Neural progenitor cell (in vitro differentiated cells): ENCODE data around the gene RCL1. TPM values are rescaled to one million over a fixed set of nuclear protein-coding genes. Genes with fewer than 3 reads are reported as not detected.
"Not testable (repeated sequence)": the region's sequence is repeated elsewhere in the genome, so short reads cannot be mapped to it uniquely, and the experiment has no call there.

ENCODE experiments used
- DNase-seq: peaks from one replicate; pipeline ENCODE4 v3.0.0-alpha.2; 2016; ENCODE audit warnings: low spot score
- H2AFZ ChIP-seq: fragments of 200-600 bp; sonication (generic); replicated peaks from 2 replicates; pipeline ENCODE4 v1.6.1; 2016; ENCODE audit warnings: antibody characterized with exemption
- H3F3A ChIP-seq: fragments of 200-600 bp; sonication (generic); 2 replicates; pipeline ENCODE4 v1.6.1; 2016; ENCODE audit warnings: antibody characterized with exemption, low read depth
- H3K27ac ChIP-seq: fragments of 200-600 bp; sonication (generic); 2 replicates; pipeline ENCODE4 v1.5.1; 2016; ENCODE audit warnings: mild to moderate bottlenecking
- H3K27me3 ChIP-seq: fragments of 200-600 bp; sonication (generic); 2 replicates; pipeline ENCODE4 v1.6.1; 2016; ENCODE audit warnings: mild to moderate bottlenecking, moderate library complexity
- H3K36me3 ChIP-seq: fragments of 200-600 bp; sonication (generic); 2 replicates; pipeline ENCODE4 v1.5.1; 2016
- H3K4me1 ChIP-seq: fragments of 200-600 bp; sonication (generic); 2 replicates; pipeline ENCODE4 v1.6.1; 2016; ENCODE audit warnings: mixed run types
- H3K4me2 ChIP-seq: fragments of 200-600 bp; sonication (generic); 2 replicates; pipeline ENCODE4 v1.6.1; 2016
- H3K4me3 ChIP-seq: fragments of 200-600 bp; sonication (generic); 2 replicates; pipeline ENCODE4 v1.5.1; 2016
- H3K79me2 ChIP-seq: fragments of 200-600 bp; sonication (generic); 2 replicates; pipeline ENCODE4 v1.6.1; 2016; ENCODE audit warnings: low read depth
- H3K9ac ChIP-seq: fragments of 200-600 bp; sonication (generic); 2 replicates; pipeline ENCODE4 v1.6.1; 2016
- H3K9me3 ChIP-seq: fragments of 200-600 bp; sonication (generic); 2 replicates; pipeline ENCODE4 v1.5.1; 2016; ENCODE audit warnings: low read depth
- H4K20me1 ChIP-seq: fragments of 200-600 bp; sonication (generic); 2 replicates; pipeline ENCODE4 v1.6.1; 2016; ENCODE audit warnings: low read depth
- H3K27ac Mint-ChIP-seq: 3 replicates; pipeline ENCODE4 v1.8.0; 2021; ENCODE audit warnings: mixed read lengths
- H3K27me3 Mint-ChIP-seq: 2 replicates; pipeline ENCODE4 v1.8.0; 2022; ENCODE audit warnings: low read depth, mild to moderate bottlenecking, inconsistent platforms, moderate library complexity, mixed read lengths; ENCODE audit not compliant: insufficient read depth
- H3K36me3 Mint-ChIP-seq: 3 replicates; pipeline ENCODE4 v1.8.0; 2021; ENCODE audit warnings: mixed read lengths
- H3K4me1 Mint-ChIP-seq: 3 replicates; pipeline ENCODE4 v1.8.0; 2021; ENCODE audit warnings: mixed read lengths
- H3K4me3 Mint-ChIP-seq: 3 replicates; pipeline ENCODE4 v1.8.0; 2021; ENCODE audit warnings: mild to moderate bottlenecking, moderate library complexity, mixed read lengths
- H3K9me3 Mint-ChIP-seq: 3 replicates; pipeline ENCODE4 v1.8.0; 2020; ENCODE audit warnings: mixed read lengths
- EZH2 ChIP-seq: fragments of 200-600 bp; sonication (generic); IDR thresholded peaks from 2 replicates; pipeline ENCODE4 v1.6.1; 2017; ENCODE audit warnings: antibody characterized with exemption, mild to moderate bottlenecking, moderate library complexity
- EZH2phosphoT487 ChIP-seq: fragments of 200-600 bp; sonication (generic); IDR thresholded peaks from 2 replicates; pipeline ENCODE4 v1.6.1; 2017; ENCODE audit warnings: antibody characterized with exemption
- total RNA-seq: library from RNA; depleted of rRNA; stranded (reverse); fragments of >200 nt; gene quantifications from 2 replicates; pipeline ENCODE4 v1.2.3, GENCODE V29; 2015; ENCODE audit warnings: low replicate concordance
- TF ChIP-seq, protein P1 (sequence below): fragments of 200-600 bp; sonication (generic); IDR thresholded peaks from 2 replicates; pipeline ENCODE4 v1.5.1; 2017; ENCODE audit warnings: antibody characterized with exemption, mild to moderate bottlenecking

The RCL1 gene
- total RNA-seq, 1 donor from 2014 or later = 17.9 TPM

DNA sequence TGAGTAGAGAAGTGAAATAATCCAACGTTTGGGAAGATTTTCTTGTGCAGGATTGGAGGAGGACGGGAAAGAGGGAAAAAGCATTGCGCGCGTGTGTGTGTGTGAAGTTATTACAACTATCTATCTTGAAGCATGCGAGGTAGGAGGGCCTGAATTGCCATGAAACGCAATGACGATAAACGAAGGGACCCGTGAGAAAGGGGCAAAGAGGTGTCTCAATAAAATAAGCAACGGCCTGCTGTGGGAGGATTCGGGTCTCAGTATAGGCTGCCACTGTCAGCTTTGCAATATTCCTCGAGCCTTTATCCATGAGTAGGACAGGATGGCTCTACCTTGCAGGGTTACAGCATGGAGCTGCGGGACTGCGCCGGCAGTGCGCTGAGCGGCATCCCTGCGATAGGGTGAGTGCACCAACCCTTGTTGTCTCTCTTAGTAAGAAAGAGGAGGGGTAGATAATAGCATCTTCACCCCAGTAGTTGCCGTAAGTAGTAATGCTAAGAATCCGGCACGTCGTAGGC is 631 bp upstream of the RCL1 start:
- Mint-ChIP-seq H3K27ac (no peak overlapping the region), H3K9me3 (no peaks in the 10 kb centered on the region), H3K27me3 (peaks cover 4% of the 10 kb centered on the region), H3K4me3 (peak overlapping the region; percentile 95), H3K36me3 (no peaks in the 10 kb centered on the region), H3K4me1 (peaks cover 12% of the 10 kb centered on the region)
- H3K79me2 ChIP-seq = peaks cover 38% of the 10 kb centered on the region
- peak overlapping the region; percentile 69 for H3K4me2 ChIP-seq
- no peaks in the 10 kb centered on the region for H3K9me3 ChIP-seq
- DNase-seq = no peak
- H3K36me3 ChIP-seq = no peaks in the 10 kb centered on the region
- H3K9ac ChIP-seq = no peak overlapping the region
- TF ChIP-seq EZH2phosphoT487 (no peak), EZH2 (no peak)
- TF ChIP-seq, protein P1, sequence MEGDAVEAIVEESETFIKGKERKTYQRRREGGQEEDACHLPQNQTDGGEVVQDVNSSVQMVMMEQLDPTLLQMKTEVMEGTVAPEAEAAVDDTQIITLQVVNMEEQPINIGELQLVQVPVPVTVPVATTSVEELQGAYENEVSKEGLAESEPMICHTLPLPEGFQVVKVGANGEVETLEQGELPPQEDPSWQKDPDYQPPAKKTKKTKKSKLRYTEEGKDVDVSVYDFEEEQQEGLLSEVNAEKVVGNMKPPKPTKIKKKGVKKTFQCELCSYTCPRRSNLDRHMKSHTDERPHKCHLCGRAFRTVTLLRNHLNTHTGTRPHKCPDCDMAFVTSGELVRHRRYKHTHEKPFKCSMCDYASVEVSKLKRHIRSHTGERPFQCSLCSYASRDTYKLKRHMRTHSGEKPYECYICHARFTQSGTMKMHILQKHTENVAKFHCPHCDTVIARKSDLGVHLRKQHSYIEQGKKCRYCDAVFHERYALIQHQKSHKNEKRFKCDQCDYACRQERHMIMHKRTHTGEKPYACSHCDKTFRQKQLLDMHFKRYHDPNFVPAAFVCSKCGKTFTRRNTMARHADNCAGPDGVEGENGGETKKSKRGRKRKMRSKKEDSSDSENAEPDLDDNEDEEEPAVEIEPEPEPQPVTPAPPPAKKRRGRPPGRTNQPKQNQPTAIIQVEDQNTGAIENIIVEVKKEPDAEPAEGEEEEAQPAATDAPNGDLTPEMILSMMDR = no peak
- peaks cover 8% of the 10 kb centered on the region for H3K4me1 ChIP-seq
- no peaks in the 10 kb centered on the region for H3K27me3 ChIP-seq
- peaks cover 20% of the 10 kb centered on the region for H3F3A ChIP-seq
- H2AFZ ChIP-seq = peak overlapping the region; percentile 78
- H3K4me3 ChIP-seq = peak overlapping the region; percentile 74
- H3K27ac ChIP-seq = no peak overlapping the region
- H4K20me1 ChIP-seq = peaks cover 3% of the 10 kb centered on the region

DNA sequence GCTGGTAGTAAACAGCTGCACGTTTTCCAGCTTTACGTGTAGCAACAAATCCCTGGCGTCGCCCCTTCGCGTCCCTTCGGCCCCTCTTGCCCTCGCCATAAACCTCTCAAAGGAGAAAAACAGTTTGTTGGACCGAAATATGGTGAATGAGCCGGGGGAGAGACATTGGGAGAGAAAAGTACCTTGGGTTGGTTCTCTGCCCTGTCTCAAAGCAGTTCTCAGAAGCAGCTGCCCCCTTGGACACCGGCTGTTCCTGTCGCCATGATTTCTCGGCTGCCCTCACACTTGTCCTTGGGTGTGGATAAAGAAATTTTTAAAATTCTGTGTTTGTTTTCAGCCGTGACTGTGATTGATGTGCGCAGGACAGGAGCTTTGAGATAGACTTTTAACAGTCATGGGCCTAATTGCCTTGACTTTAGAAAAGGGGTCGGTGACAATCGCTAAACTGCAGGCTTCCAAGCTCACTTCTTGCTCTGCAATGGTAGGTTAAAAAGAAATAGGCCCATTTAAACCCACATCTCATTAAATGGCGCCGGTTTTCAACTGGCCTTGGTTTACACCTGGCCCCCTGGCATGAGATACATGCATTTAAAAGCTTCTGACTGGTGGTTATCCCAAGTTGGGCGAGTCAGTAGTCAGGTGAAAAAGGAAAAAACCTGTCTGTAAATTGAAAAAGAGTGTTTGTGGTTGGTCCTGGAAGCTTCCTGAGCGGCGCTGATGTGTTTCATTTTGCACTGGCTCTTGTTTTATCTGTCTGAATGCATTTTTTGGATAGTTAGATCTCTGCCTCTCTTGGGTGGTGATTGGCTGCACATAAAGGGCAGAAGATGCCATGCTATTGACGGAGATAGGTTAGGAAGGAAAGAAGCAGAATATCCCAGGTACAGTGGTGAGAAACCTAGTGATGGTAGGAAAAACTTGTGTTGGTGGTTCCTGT is 983 bp downstream of the RCL1 start:
- Histone ChIP-seq H3K79me2 (peaks cover 55% of the 10 kb centered on the region), H3K27me3 (no peaks in the 10 kb centered on the region), H4K20me1 (peaks cover 3% of the 10 kb centered on the region), H3K9me3 (no peaks in the 10 kb centered on the region), H3K36me3 (no peaks in the 10 kb centered on the region), H3K4me2 (peak overlapping the region; percentile 81), H2AFZ (peak overlapping the region; percentile 85), H3K27ac (no peak overlapping the region), H3F3A (peaks cover 33% of the 10 kb centered on the region), H3K4me3 (peak overlapping the region; percentile 74), H3K4me1 (peaks cover 21% of the 10 kb centered on the region), H3K9ac (peak overlapping the region; percentile 61)
- Mint-ChIP-seq H3K4me3 (peak overlapping the region; percentile 95), H3K27me3 (peaks cover 4% of the 10 kb centered on the region), H3K4me1 (peaks cover 17% of the 10 kb centered on the region), H3K9me3 (no peaks in the 10 kb centered on the region), H3K36me3 (no peaks in the 10 kb centered on the region), H3K27ac (no peak overlapping the region)
- no peak for DNase-seq
- no peak for TF ChIP-seq EZH2
- TF ChIP-seq, protein P1 = no peak

DNA sequence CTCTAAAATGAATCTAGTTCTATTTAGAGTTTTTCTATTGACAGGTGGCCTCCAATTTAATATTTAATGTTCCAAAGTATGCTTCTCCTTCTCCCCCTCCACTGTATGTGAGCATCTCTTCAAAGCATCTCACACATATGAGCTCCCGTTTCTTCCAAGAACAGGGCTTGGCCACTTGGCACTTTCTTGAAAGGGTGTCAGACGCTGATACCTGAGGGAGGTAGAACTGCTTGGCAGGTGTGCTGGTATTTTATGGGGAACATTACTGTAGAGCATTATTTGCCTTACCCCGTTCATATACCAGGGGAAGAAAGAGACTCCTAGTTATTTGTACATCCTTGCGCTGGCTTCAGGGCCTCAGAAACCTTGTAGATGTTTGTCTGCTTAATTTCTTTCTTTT is 1.9 kb downstream of the RCL1 start:
- H3K4me3 ChIP-seq = no peak overlapping the region
- H3K27me3 ChIP-seq = no peaks in the 10 kb centered on the region
- H3K79me2 ChIP-seq = peaks cover 63% of the 10 kb centered on the region
- no peak overlapping the region for H3K9ac ChIP-seq
- no peak overlapping the region for H3K27ac ChIP-seq
- H3K4me3 Mint-ChIP-seq = peak overlapping the region; percentile 95
- H3K9me3 ChIP-seq = no peaks in the 10 kb centered on the region
- no peaks in the 10 kb centered on the region for H3K36me3 ChIP-seq
- peak overlapping the region; percentile 81 for H3K4me2 ChIP-seq
- DNase-seq = no peak
- TF ChIP-seq EZH2 = no peak
- TF ChIP-seq, protein P1 = no peak
- no peak for TF ChIP-seq EZH2phosphoT487
- peaks cover 17% of the 10 kb centered on the region for H3K4me1 Mint-ChIP-seq
- H3F3A ChIP-seq = peaks cover 33% of the 10 kb centered on the region
- H3K36me3 Mint-ChIP-seq = no peaks in the 10 kb centered on the region
- H2AFZ ChIP-seq = no peak overlapping the region
- H3K27ac Mint-ChIP-seq = no peak overlapping the region
- peaks cover 3% of the 10 kb centered on the region for H4K20me1 ChIP-seq
- peaks cover 22% of the 10 kb centered on the region for H3K4me1 ChIP-seq
- no peaks in the 10 kb centered on the region for H3K9me3 Mint-ChIP-seq
- peaks cover 4% of the 10 kb centered on the region for H3K27me3 Mint-ChIP-seq

DNA sequence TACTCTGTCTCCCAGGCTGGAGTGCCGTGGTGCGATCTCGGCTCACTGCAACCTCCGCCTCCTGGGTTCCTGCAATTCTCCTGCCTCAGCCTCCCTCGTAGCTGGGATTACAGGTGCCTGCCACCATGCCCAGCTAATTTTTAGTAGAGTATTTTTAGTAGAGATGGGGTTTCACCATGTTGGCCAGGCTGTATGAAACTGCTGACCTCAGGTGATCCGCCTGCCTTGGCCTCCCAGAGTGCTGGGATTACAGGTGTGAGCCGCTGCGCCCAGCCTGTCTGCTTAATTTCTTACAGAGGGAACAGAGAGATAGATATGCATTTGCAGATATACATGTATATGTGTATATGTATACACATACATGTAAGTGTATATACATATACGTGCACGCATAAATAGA is 2.4 kb downstream of the RCL1 start:
- not testable (repeated sequence) for H3K9me3 Mint-ChIP-seq

More for the DNA sequence above, 2.4 kb downstream of the RCL1 start:
- not testable (repeated sequence) for H3K9me3 ChIP-seq, H3K4me3 ChIP-seq, H2AFZ ChIP-seq, H3K4me3 Mint-ChIP-seq, H3K27me3 Mint-ChIP-seq, H3K27me3 ChIP-seq, H3K27ac Mint-ChIP-seq, H3K4me2 ChIP-seq, H3K36me3 Mint-ChIP-seq, H3K36me3 ChIP-seq, H4K20me1 ChIP-seq, H3K27ac ChIP-seq, H3K9ac ChIP-seq, DNase-seq
- Histone ChIP-seq H3F3A (peaks cover 33% of the 10 kb centered on the region), H3K79me2 (peaks cover 67% of the 10 kb centered on the region), H3K4me1 (peaks cover 22% of the 10 kb centered on the region)
- peaks cover 17% of the 10 kb centered on the region for H3K4me1 Mint-ChIP-seq
